Vagina (tissue), 2 donors: ENCODE measurements around the gene DOCK1.

ENCODE experiments used
- CTCF ChIP-seq, 3 experiments: fragments of 450-650 bp in 2 of 3; fragments of 200-600 bp in 1 of 3; sonication (generic) in 1 of 3; IDR thresholded peaks; one replicate each; pipeline ENCODE4 v1.5.1; 2017 to 2019; ENCODE audit warnings: antibody characterized with exemption in 3 of 3, mild to moderate bottlenecking in 2 of 3, moderate library complexity in 2 of 3
- POLR2AphosphoS5 ChIP-seq, 2 donors: sonication (generic); formaldehyde crosslinking; IDR thresholded peaks; one replicate each; pipeline ENCODE4 v1.9.0; 2017; ENCODE audit warnings: antibody characterized with exemption in 2 of 2, mild to moderate bottlenecking in 2 of 2, low read depth in 1 of 2; ENCODE audit not compliant: insufficient read depth in 1 of 2

GRCh38 chr10:127190427-127190826 lies 285.2 kb downstream of the DOCK1 start:
- TF ChIP-seq POLR2AphosphoS5 (IDR thresholded peaks at IDR 0.05; ENCODE audit: insufficient read depth in 1 of 2, low read depth in 1 of 2), result no peak
- TF ChIP-seq CTCF (IDR thresholded peaks at IDR 0.05), result no peak
